ENCODE results near the gene FBN2.
"Not testable (repeated sequence)": the region's sequence is repeated elsewhere in the genome, so short reads cannot be mapped to it uniquely, and the experiment has no call there.

The FBN2 gene

DNA sequence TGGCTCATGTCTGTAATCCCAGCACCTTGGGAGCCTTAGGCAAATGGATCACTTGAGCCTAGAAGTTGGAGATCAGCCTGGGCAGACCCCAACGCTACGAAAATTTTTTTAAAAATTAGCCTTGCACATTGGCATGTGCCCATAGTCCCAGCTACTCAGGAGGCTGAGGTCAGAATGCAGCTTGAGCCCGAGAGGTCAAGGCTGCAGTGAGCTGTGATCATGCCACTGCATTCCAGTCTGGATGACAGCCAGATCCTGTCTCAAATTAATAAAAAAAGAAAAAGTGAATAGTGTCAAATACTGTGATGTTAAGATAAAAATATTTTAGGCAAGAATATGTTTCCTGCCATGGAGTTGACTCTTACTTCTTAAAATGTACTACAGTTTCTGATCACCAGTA, 5.3 kb downstream of the FBN2 start:
- Histone ChIP-seq H3K27me3 (ENCODE audit: insufficient read depth, low read length) (peaks cover 33% of the 10 kb centered on the region), H3K4me3 (ENCODE audit: low read length) (no peak overlapping the region), H3K4me1 (ENCODE audit: insufficient read depth, low read length) (peaks cover 5% of the 10 kb centered on the region; the same call in 1 of the 2 replicates), H3K27ac (ENCODE audit: low read depth, low read length) (no peak overlapping the region), H3K36me3 (ENCODE audit: insufficient read depth, low read length) (peaks cover 64% of the 10 kb centered on the region), H3K9ac (ENCODE audit: low read depth, low read length) (no peak overlapping the region), H3K9me3 (ENCODE audit: insufficient read depth, low read depth, low read length) (no peaks in the 10 kb centered on the region)
- WGBS, result 91% methylated on average over 3 of the region's 3 CpGs

DNA sequence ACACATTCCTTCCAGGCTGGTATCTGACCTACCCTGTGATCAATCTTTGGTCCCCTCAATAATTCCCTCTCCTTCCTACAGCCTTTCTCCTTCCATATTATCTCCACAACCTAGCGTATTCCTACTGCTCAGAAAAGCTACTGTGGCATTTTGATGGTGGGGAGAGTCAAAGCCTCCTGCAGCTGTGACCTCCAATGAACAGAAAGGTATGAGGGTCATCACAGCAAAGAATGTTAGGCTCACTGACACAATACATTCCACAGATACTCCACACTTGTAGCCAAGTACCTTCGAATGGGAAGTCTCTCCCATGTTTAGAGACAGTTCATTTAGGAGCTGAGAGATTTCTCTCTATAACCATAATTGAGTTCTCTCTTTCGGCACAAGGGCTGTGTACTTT, 5.9 kb downstream of the FBN2 start:
- Histone ChIP-seq H3K4me1 (ENCODE audit: insufficient read depth, low read length) (peaks cover 5% of the 10 kb centered on the region; the same call in 1 of the 2 replicates), H3K27me3 (ENCODE audit: insufficient read depth, low read length) (peaks cover 26% of the 10 kb centered on the region), H3K9ac (ENCODE audit: low read depth, low read length) (no peak overlapping the region), H3K27ac (ENCODE audit: low read depth, low read length) (no peak overlapping the region), H3K36me3 (ENCODE audit: insufficient read depth, low read length) (peaks cover 71% of the 10 kb centered on the region), H3K4me3 (ENCODE audit: low read length) (no peak overlapping the region), H3K9me3 (ENCODE audit: insufficient read depth, low read depth, low read length) (no peaks in the 10 kb centered on the region)
- 87% methylated on average over 2 of the region's 3 CpGs for WGBS

DNA sequence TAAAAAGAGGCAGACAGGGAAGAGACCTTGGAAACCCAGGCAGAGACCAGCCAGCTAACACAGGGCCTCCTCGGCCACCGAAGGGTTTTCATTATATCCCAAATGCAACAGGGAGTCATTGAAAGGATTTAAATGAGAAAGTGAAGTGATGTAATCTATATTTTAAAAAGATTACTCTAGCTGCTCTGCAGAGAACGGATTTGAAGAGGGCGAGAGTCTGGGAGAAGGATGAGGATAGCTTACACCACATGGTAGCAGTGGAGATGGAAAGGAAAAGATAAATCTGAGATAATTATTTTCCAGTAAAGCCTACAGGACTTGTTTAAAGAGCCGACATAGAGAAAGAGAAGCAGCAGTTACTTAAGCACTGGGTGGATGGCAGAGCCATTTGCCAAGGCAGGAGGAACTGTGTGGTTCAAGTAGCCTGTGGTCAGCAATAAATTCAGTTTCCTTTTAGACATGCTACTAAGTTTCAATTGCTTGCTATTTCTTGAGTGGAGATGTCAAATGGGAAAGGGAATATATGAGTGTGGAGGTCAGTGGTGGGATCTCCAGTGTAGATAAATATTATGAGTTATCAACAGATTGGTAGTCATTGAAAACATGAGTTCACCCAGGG, 9.3 kb downstream of the FBN2 start:
- no peak overlapping the region for H3K9ac ChIP-seq (ENCODE audit: low read depth, low read length)

DNA sequence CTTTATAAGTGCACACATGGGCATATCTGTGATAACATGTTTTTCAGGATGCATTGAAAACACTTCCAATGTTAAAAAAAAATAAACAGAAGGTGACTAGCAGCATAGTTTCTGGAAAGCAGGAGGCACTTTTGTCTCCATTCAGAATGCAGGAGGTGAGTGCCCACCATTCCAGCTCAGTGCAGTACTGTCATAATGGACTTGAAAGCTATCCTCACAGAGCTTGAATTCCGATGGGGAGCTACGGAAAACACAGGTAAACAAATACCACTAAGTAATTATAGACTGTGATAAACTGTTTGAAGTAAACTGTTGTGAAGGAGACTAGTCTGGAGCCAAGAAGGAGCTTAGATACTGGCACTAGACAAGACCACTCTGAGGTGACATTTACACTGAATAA, 9.9 kb downstream of the FBN2 start:
- Histone ChIP-seq H3K27ac (ENCODE audit: low read depth, low read length) (no peak overlapping the region), H3K9me3 (ENCODE audit: insufficient read depth, low read depth, low read length) (no peaks in the 10 kb centered on the region), H3K4me1 (ENCODE audit: insufficient read depth, low read length) (no peaks in the 10 kb centered on the region; the same call in 1 of the 2 replicates), H3K27me3 (ENCODE audit: insufficient read depth, low read length) (no peaks in the 10 kb centered on the region), H3K4me3 (ENCODE audit: low read length) (no peak overlapping the region), H3K9ac (ENCODE audit: low read depth, low read length) (no peak overlapping the region), H3K36me3 (ENCODE audit: insufficient read depth, low read length) (peaks cover 83% of the 10 kb centered on the region)
- WGBS, result no CpG with 5 or more reads among the region's 2 CpGs

More for the DNA sequence above, 9.3 kb downstream of the FBN2 start:
- peaks cover 86% of the 10 kb centered on the region for H3K36me3 ChIP-seq (ENCODE audit: insufficient read depth, low read length)
- 97% methylated on average over 5 of the region's 5 CpGs for WGBS
- H3K4me3 ChIP-seq (ENCODE audit: low read length), result no peak overlapping the region
- no peak overlapping the region for H3K27ac ChIP-seq (ENCODE audit: low read depth, low read length)
- no peaks in the 10 kb centered on the region for H3K27me3 ChIP-seq (ENCODE audit: insufficient read depth, low read length)
- H3K4me1 ChIP-seq (ENCODE audit: insufficient read depth, low read length), result no peaks in the 10 kb centered on the region; the same call in 1 of the 2 replicates
- H3K9me3 ChIP-seq (ENCODE audit: insufficient read depth, low read depth, low read length), result no peaks in the 10 kb centered on the region

DNA sequence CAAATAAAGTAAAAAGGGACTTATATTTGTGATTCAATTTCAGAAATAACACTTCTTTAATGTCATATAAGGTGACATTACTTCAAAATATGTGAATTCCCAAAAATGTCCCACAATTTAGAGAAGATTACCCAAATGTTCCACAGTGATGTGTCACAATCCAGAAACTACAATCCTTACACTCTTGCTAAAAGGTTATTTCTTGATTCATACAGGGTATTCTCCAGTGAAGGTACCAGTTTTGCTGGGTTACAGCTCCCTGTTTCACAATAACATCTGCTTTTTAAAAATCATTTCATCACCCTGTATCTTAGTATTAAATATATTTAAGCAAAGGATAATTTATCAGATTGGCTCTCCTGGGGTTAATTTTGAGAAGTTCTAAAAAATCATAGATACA, 11.0 kb downstream of the FBN2 start:
- no peak overlapping the region for H3K27ac ChIP-seq (ENCODE audit: low read depth, low read length)
- H3K9me3 ChIP-seq (ENCODE audit: insufficient read depth, low read depth, low read length), result no peaks in the 10 kb centered on the region

DNA sequence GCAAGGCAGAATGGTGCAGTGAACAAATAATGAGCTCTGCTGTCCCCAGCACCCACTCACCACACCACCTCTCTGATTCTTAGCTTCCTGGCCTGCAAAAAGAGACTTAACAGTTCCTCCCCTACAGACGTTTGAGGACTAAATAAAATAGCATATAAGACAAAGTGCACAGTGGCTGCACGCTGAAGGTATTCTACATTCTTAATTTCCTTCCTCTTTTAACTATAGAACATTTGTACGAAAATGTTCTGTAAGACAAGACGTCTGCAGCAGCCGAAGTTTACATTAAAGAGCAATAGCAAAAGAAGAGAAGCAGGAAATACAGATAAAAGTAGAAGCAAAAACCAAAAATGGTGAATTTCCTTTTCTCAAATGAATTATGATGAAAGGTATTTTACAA, 15.7 kb downstream of the FBN2 start:
- no peak overlapping the region for H3K4me3 ChIP-seq (ENCODE audit: low read length)
- H3K27me3 ChIP-seq (ENCODE audit: insufficient read depth, low read length), result no peaks in the 10 kb centered on the region
- 91% methylated on average over 5 of the region's 5 CpGs for WGBS
- H3K4me1 ChIP-seq (ENCODE audit: insufficient read depth, low read length), result no peaks in the 10 kb centered on the region
- no peak overlapping the region for H3K27ac ChIP-seq (ENCODE audit: low read depth, low read length)
- no peaks in the 10 kb centered on the region for H3K9me3 ChIP-seq (ENCODE audit: insufficient read depth, low read depth, low read length)
- H3K36me3 ChIP-seq (ENCODE audit: insufficient read depth, low read length), result peaks cover 80% of the 10 kb centered on the region; the same call in 1 of the 2 replicates
- H3K9ac ChIP-seq (ENCODE audit: low read depth, low read length), result no peak overlapping the region

More for the DNA sequence above, 11.0 kb downstream of the FBN2 start:
- peaks cover 81% of the 10 kb centered on the region for H3K36me3 ChIP-seq (ENCODE audit: insufficient read depth, low read length)
- no peaks in the 10 kb centered on the region for H3K4me1 ChIP-seq (ENCODE audit: insufficient read depth, low read length)
- no peak overlapping the region for H3K9ac ChIP-seq (ENCODE audit: low read depth, low read length)
- no peaks in the 10 kb centered on the region for H3K27me3 ChIP-seq (ENCODE audit: insufficient read depth, low read length)
- H3K4me3 ChIP-seq (ENCODE audit: low read length), result no peak overlapping the region

DNA sequence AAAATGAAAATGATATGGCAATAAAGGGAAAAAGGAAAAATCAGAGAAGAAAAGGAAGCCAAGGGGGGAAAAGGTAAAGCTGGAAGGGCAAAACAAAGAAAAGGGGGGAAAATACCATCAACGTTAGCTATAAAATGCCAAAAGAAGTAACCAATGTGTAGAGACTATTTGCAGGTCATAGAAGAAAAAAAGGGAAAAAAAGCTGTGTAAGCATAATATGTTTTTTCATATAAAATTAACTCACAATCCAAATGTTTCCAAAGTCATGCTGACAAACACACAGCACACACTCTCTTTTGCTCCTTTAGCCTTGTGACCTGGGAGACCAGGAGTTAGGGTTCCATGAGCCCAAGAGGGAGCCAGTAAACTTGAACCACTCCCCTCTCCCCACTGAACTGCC, 18.2 kb downstream of the FBN2 start:
- H3K4me3 ChIP-seq (ENCODE audit: low read length), result no peak overlapping the region
- no peaks in the 10 kb centered on the region for H3K4me1 ChIP-seq (ENCODE audit: insufficient read depth, low read length)
- 100% methylated on average over 1 of the region's 1 CpG for WGBS
- peaks cover 67% of the 10 kb centered on the region; the same call in 1 of the 2 replicates for H3K36me3 ChIP-seq (ENCODE audit: insufficient read depth, low read length)
- no peak overlapping the region for H3K27ac ChIP-seq (ENCODE audit: low read depth, low read length)
- no peaks in the 10 kb centered on the region for H3K27me3 ChIP-seq (ENCODE audit: insufficient read depth, low read length)
- no peak overlapping the region for H3K9ac ChIP-seq (ENCODE audit: low read depth, low read length)
- H3K9me3 ChIP-seq (ENCODE audit: insufficient read depth, low read depth, low read length), result no peaks in the 10 kb centered on the region

DNA sequence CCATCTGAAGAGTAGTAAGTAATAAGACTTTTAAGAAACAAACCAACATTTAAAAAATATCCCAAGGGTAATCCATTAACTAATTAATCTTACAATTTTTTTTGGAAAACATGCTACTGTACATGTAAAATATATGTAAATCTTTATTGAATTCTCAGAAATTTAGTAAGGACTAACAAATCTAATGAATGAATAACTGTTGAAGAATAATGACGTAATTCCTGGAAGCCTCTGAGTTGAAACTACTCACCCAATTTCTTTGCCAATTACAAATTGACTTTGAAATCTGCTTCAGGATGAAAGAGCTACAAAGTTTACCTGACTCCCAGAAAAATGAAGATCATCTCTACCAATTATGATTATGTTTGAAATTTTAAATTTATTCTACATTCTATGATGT, 21.1 kb downstream of the FBN2 start:
- H3K27me3 ChIP-seq (ENCODE audit: insufficient read depth, low read length), result no peaks in the 10 kb centered on the region
- no peak overlapping the region for H3K9ac ChIP-seq (ENCODE audit: low read depth, low read length)
- WGBS, result 90% methylated on average over 1 of the region's 1 CpG
- no peaks in the 10 kb centered on the region for H3K4me1 ChIP-seq (ENCODE audit: insufficient read depth, low read length)
- H3K9me3 ChIP-seq (ENCODE audit: insufficient read depth, low read depth, low read length), result no peaks in the 10 kb centered on the region
- peaks cover 54% of the 10 kb centered on the region; the same call in 1 of the 2 replicates for H3K36me3 ChIP-seq (ENCODE audit: insufficient read depth, low read length)
- H3K27ac ChIP-seq (ENCODE audit: low read depth, low read length), result no peak overlapping the region
- no peak overlapping the region for H3K4me3 ChIP-seq (ENCODE audit: low read length)

DNA sequence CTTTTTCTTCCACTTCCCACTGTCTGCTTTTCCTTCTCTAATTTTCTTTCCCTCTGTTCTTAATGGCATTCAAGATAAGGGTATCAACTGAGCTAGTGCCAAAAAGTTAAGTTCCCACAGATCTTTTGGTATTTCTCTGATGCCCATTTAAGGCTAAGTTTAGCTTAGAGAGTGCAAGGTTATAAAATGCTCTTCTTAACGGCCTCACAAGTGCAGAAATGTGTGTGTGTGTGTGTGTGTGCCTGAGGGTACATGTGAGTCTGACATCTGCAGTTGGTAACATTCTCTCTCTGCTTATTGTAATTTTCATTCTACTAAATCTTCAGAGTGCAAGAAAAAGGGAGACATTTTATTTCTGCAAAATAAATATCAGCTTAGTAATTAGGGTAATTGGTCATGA, 24.2 kb downstream of the FBN2 start:
- no peaks in the 10 kb centered on the region for H3K27me3 ChIP-seq (ENCODE audit: insufficient read depth, low read length)
- no peak overlapping the region for H3K4me3 ChIP-seq (ENCODE audit: low read length)
- peaks cover 52% of the 10 kb centered on the region; the same call in 1 of the 2 replicates for H3K36me3 ChIP-seq (ENCODE audit: insufficient read depth, low read length)
- no peaks in the 10 kb centered on the region for H3K4me1 ChIP-seq (ENCODE audit: insufficient read depth, low read length)
- WGBS, result 85% methylated on average over 1 of the region's 1 CpG
- no peak overlapping the region for H3K27ac ChIP-seq (ENCODE audit: low read depth, low read length)
- H3K9ac ChIP-seq (ENCODE audit: low read depth, low read length), result no peak overlapping the region
- H3K9me3 ChIP-seq (ENCODE audit: insufficient read depth, low read depth, low read length), result no peaks in the 10 kb centered on the region

DNA sequence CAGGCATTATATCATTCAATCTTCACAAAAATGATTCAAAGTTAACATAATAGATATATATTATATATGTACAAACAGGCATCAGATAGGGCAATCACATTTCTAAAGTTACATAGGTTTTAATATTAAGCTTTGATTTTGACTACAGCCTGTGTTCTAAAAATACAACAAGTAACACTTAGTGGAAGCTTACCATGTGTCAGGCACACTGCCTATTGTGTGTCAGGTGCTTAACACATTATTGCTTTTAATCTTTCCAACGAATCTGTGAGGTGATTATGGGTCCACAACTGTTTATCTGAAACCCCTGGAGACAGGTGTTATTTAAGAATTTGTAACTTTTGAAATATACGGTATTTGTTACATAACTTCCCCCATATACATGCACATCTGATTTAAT, 25.2 kb downstream of the FBN2 start:
- 100% methylated on average over 1 of the region's 2 CpGs for WGBS
- H3K27me3 ChIP-seq (ENCODE audit: insufficient read depth, low read length), result no peaks in the 10 kb centered on the region
- H3K4me3 ChIP-seq (ENCODE audit: low read length), result no peak overlapping the region
- no peaks in the 10 kb centered on the region for H3K4me1 ChIP-seq (ENCODE audit: insufficient read depth, low read length)
- H3K36me3 ChIP-seq (ENCODE audit: insufficient read depth, low read length), result peaks cover 48% of the 10 kb centered on the region; the same call in 1 of the 2 replicates
- no peaks in the 10 kb centered on the region; the same call in 1 of the 2 replicates for H3K9me3 ChIP-seq (ENCODE audit: insufficient read depth, low read depth, low read length)
- H3K9ac ChIP-seq (ENCODE audit: low read depth, low read length), result no peak overlapping the region
- H3K27ac ChIP-seq (ENCODE audit: low read depth, low read length), result no peak overlapping the region

DNA sequence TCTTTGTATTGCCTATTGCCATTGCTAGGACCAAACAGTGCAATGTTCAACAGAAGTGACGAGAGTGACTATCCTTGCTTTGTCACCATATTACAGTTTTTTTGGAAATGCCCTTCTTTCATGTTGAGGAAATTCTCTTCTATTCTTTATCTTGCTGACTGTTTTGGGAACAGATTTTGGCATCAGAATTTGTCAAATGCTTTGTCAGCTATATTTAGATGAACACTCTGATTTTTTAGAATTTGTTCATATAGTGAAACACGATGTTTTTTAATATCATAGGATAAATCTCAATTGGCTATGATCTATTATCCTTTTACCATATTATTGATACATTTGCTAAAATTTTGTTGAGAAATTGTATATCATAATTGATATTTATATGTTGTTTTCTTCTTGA, 31.4 kb downstream of the FBN2 start:
- Histone ChIP-seq H3K9ac (ENCODE audit: low read depth, low read length) (no peak overlapping the region), H3K27ac (ENCODE audit: low read depth, low read length) (no peak overlapping the region), H3K36me3 (ENCODE audit: insufficient read depth, low read length) (peaks cover 40% of the 10 kb centered on the region; the same call in 1 of the 2 replicates), H3K4me1 (ENCODE audit: insufficient read depth, low read length) (no peaks in the 10 kb centered on the region), H3K9me3 (ENCODE audit: insufficient read depth, low read depth, low read length) (peaks cover 36% of the 10 kb centered on the region), H3K27me3 (ENCODE audit: insufficient read depth, low read length) (no peaks in the 10 kb centered on the region), H3K4me3 (ENCODE audit: low read length) (no peak overlapping the region)
- 93% methylated on average over 1 of the region's 2 CpGs for WGBS

DNA sequence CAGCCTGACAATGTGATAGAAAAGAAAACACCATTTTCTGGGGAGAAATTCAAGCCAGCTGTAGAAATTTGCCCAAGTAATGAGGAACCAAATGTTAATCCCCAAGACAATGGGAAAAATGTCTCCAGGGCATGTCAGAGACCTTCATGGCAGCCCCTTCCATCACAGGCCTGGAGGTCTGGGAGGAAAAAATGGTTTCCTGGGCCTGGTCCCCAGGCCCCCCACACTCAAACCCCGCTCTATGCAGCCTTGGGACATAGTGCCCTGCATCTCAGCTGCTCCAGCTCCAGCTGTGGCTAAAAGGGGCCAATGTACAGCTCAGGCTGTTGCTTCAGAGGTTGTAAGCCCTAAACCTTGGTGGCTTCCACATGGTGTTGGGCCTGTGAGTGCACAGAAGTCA, 34.3 kb downstream of the FBN2 start:
- peaks cover 22% of the 10 kb centered on the region; the same call in 1 of the 2 replicates for H3K36me3 ChIP-seq (ENCODE audit: insufficient read depth, low read length)
- not testable (repeated sequence) for H3K4me3 ChIP-seq (ENCODE audit: low read length); H3K27me3 ChIP-seq (ENCODE audit: insufficient read depth, low read length); H3K27ac ChIP-seq (ENCODE audit: low read depth, low read length); H3K9ac ChIP-seq (ENCODE audit: low read depth, low read length)
- H3K9me3 ChIP-seq (ENCODE audit: insufficient read depth, low read depth, low read length), result peaks cover 36% of the 10 kb centered on the region
- peaks cover 20% of the 10 kb centered on the region for H3K4me1 ChIP-seq (ENCODE audit: insufficient read depth, low read length)
- 94% methylated on average over 1 of the region's 1 CpG for WGBS
